ENCODE results near the gene ZNF763.
"Not testable (repeated sequence)": the region's sequence is repeated elsewhere in the genome, so short reads cannot be mapped to it uniquely, and the experiment has no call there.

The ZNF763 gene

DNA sequence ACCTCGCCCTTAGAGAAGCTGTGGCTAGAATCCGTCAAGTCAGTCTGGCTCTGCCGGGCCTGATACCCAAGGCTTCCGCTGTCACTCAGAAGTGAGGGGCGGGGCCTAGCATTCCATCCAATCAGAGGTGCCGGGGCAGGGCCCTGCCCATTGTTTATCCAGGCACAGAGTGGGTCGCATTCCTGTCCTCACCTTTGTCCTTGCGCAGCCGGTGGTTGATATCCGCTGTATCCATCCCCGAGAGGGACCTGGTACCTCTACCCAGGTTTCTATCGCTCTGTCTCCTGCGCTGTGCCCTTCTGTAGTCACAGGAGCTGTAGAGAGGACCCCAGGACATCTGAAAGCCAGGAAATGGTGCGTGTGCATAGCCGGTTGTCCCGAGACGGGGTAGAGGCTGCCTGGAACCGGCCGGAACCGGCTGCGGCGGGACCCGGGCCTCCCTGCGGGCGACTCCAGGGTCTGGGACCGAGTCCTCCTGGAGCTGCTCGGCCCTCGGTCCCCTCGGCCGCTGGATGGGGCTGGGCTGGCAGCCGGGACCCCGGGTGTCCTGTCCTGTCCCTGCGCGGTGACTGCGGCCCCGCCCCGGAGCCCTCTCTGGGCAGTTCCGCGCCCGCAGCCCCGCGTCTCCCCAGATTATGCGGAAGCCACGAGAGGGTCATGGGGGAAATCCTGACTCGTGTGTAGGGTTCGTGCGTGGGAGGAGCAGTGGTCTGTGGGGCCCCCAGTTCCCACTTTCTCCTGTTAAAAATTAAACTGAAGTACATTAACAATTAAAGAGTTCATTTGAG, at the start of gene ZNF763:
Gene ZNF763, plus strand, starts transcription at position 183 of the 788 bp plus-strand sequence. Its CDS starts 169 bp downstream, at position 352.
- peak; percentile 88 to 89 for DNase-seq

DNA sequence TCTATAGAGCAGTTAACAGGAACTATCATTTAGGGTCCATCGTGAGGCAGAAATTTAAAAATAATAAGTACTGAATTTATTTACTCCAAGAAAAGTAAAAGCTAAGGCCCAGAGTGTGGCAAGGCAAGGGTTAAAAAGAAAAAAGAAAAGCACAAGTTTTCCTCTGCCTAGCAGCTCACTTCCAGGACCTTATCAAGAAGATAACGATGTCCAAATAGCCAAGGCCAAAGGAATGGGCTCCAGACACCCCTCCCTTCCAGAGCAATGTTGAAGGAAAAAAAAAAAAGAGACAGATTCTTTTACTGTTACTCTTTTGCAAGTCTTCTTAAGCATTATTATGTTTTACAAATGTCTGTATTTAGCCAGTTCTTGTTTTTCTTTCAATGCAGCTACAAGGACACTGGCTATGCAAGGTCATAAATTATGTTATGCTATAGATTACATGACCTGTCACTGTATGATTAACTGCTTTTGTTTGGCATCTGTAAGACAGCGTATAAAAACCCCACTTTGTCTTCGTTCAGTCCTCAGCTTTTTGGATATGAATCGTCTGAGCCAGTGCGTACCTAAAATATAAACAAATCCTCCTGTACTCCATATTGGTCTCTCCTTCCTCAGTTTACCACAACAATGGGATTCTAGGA, 42.9 kb upstream of the ZNF763 start:
- DNase-seq, result no peak

DNA sequence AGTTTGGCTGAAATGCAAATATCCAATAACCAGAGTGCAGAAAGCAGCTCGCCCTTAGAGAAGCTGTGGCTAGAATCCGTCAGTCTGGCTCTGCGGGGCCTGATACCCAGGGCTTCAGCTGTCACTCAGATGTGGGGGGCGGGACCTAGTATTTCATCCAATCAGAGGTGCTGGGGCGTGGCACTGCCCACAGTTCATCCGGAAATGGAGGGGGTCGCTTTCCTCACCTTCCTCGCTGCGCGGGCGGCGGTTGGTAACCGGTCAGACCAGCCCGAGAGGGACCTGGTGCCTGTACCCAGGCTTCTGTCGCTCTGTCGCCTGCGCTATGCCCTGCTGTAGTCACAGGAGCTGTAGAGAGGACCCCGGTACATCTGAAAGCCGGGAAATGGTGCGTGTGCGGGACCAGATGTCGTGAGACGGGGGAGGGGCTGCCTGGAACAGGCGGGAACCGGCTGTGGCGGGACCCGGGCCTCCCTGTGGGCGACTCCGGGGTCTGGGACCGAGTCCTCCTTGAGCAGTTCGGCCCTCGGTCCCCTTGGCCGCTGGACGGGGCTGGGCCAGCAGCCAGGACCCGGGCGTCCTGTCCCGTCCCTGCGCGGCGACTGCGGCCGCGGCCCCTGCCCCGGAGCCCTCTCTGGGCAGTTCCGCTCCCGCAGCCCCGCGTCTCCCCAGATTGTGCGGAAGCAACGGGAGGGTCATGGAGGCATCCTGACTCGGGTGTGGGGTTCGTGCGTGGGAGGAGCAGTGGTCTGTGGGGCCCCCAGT, 39.8 kb upstream of the ZNF763 start, which contains the start of gene ZNF700:
Gene ZNF700, plus strand, starts transcription at position 222 of the 765 bp plus-strand sequence. Its CDS starts 104 bp downstream, at position 326.
- DNase-seq, result peak; percentile 95 to 96

DNA sequence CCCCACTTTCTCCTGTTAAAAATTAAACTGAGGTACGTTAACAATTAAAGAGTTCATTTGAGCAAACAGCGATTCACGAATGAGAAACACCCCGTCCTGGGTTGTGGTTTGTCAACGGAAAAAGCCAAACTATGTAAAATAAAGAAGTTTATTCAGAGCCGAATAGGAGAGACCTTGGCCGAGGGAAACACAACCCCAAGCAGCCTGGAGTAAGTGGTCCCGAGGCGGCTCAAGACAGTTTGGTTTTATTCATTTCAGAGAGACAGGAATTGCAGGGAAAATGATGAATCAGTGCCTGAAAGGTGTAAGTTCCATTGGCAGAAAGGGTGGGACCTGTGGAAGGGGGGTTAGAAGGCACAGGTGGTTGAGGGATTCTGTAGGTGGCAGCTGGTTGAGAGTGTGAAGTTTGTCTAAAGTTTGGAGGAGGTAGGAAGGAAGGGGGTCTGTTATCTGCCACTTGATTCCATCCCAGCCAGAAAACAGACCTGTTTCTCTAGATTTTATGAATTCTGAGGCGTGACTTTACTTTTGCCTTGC, 39.1 kb upstream of the ZNF763 start:
- not testable (repeated sequence) for DNase-seq

DNA sequence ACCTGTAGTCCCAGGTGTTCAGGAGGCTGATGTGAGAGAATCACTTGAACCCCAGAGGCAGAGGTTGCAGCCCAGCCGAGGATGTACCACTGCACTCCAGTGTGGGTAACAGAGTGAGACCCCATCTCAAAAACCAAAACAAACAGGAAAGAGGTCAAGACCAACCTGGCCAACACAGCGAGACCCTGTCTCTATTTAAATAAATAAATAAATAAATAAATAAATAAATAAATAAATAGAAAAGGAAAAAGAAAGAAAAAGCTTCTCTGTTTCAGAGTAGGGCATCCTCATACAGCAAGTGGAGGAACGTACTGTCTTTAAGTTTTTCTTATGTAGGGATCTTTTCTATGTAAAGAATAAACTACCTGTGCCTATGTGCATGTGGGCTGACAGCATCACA, 37.6 kb upstream of the ZNF763 start:
- no peak for DNase-seq

DNA sequence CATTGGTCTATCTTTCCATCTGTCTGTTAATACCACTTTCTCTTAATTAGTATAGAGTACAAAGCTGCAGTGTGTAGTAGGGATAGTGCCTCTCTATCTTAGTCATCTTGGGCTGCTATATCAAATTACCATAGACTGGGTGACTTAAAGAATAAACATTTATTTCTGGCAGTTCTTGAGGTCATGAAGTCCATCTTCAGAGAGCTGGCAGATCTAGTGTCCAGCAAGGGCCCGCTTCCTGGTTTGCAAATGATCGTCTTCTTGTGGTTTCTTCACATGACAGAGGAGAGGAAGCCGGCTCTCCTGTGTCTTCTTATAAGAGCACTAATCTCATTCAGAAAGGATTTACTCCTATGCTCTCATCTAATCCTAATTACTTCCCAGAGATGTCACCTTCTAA, 33.8 kb upstream of the ZNF763 start:
- no peak for DNase-seq

DNA sequence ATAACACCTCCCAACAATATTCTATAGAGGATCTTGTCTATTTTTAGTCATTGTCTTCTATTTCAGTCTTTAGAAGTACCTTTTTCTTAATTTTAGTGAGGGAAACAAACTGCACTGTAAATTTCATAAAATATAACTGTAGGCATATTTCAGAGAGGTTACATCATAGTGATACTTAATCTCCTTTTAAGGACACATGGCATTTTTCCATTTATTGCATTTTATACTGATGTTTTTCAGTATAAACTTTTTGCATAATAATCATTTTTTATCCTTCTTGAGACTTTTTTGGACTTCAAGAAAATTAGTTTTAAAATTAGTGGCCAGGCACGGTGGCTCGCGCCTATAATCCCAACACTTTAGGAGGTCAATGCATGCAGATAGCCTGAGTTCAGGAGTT, 33.3 kb upstream of the ZNF763 start:
- DNase-seq, result no peak

DNA sequence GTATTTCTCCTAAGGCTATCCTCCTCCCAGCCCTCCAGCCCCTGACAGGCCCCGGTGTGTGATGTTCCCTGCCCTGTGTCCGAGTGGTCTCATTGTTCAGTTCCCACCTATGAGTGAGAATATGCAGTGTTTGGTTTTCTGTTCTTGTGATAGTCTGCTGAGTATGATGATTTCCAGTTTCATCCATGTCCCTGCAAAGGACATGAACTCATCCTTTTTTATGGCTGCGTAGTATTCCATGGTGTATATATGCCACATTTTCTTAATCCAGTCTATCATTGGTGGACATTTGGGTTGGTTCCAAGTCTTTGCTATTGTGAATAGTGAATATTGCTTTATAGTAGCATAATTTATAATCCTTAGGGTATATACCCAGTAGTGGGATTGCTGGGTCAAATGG, 29.0 kb upstream of the ZNF763 start:
- DNase-seq, result not testable (repeated sequence)

DNA sequence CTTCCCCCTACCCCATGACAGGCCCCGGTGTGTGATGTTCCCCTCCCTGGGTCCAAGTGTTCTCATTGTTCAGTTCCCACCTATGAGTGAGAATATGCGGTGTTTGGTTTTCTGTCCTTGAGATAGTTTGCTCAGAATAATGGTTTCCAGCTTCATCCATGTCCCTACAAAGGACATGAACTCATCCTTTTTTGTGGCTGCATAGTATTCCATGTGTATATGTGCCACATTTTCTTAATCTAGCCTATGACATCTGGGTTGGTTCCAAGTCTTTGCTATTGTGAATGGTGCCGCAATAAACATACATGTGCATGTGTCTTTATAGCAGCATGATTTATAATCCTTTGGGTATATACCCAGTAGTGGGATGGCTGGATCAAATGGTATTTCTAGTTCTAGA, 26.5 kb upstream of the ZNF763 start:
- not testable (repeated sequence) for DNase-seq

DNA sequence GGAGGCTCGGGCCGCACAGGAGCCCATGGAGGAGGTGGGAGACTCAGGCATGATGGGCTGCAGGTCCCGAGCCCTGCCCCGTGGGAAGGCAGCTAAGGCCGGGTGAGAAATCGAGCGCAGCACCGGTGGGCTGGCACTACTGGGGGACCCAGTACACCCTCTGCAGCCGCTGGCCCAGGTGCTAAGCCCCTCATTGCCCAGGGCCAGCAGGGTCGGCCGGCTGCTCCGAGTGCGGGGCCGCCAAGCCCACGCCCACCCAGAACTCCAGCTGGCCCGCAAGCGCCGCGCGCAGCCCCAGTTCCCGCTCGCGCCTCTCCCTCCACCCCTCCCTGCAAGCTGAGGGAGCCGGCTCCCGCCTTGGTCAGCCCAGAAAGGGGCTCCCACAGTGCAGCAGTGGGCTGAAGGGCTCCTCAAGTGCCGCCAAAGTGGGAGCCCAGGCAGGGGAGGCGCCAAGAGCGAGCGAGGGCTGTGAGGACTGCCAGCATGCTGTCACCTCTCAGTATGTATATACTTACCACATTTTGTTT, 23.4 kb upstream of the ZNF763 start:
- DNase-seq, result not testable (repeated sequence)

DNA sequence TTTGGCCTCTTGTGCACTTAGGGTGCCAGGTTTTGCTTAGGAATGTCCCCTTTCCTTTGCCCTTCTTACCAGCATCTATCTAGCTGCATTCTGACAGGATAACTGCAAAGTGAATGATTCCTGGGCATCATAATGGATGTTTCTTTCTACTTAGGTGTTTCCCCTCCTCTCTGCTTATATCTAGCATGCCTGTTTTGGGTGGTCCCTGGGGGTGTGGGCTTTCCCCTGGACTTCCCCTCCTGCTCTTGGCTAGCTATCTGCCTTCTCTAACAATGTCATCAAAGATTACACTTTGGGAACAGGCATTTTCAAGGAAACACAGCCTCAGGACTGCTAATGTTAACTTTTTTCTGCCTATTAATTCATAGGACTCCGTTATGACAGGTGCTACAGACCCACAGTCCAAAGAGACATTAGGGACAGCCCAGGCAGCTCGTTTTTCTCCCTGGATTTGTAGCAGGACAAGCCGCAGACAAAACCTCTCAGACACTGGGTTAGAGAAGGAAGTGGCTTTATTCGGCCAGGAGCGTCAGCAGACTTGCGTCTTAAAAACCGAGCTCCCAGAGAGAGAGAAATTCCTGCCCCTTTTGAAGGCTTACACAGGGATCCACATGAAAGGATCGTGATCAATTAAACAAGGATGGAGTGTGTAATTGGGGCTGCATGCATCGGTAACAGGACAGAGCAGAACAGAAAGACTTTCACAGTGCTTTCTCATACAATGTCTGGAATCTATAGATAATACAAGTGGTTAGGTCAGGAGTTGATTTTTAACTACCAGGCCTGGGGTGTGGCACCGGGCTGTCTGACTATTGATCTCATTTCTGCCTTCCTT, 22.6 kb upstream of the ZNF763 start:
- no peak for DNase-seq

DNA sequence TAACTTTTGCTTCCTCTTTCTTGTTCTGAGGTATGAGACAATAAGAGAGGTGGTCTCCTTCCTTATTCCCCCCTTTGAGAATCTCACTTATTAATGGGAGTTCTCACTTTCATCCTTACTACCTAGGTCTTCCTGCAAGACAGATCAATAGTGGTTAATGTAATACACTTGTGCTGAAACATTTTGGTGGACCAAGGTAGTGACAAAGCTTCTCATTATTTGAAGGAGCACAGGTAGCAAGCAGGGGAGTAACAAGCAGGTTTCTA, 22.1 kb upstream of the ZNF763 start:
- no peak for DNase-seq

DNA sequence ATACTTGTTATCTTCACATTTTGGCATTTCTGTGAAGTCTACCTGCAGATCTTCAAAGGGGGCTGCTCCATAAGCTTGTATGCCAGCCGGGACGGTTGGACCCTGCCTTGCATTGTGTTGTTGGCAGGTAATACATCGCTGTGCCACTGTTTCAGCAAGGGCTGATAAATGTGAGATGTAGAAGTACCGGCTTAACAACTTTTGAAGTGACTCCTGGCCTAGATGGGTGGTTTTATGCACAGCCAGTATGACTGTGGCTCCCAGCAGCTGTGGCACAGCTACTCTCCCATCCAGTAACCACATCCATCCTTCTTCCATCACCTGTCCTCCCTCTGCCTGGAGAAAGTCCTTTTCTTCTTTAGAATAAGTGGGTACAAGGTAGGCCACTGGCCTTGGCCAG, 20.2 kb upstream of the ZNF763 start:
- DNase-seq, result no peak

DNA sequence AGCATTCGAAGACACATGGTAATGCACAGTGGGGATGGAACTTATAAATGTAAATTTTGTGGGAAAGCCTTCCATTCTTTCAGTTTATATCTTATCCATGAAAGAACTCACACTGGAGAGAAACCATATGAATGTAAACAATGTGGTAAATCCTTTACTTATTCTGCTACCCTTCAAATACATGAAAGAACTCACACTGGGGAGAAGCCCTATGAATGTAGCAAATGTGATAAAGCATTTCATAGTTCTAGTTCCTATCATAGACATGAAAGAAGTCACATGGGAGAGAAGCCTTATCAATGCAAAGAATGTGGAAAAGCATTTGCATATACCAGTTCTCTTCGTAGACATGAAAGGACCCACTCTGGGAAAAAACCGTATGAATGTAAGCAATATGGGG, 16.2 kb upstream of the ZNF763 start:
- no peak for DNase-seq

DNA sequence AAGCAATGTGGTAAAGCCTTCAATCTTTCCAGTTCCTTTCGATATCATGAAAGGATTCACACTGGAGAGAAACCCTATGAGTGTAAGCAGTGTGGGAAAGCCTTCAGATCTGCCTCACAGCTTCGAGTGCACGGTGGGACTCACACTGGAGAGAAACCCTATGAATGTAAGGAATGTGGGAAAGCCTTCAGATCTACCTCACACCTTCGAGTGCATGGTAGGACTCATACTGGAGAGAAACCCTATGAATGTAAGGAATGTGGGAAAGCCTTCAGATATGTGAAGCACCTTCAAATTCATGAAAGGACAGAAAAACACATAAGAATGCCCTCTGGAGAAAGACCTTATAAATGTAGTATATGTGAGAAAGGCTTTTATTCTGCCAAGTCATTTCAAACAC, 15.6 kb upstream of the ZNF763 start:
- no peak for DNase-seq

DNA sequence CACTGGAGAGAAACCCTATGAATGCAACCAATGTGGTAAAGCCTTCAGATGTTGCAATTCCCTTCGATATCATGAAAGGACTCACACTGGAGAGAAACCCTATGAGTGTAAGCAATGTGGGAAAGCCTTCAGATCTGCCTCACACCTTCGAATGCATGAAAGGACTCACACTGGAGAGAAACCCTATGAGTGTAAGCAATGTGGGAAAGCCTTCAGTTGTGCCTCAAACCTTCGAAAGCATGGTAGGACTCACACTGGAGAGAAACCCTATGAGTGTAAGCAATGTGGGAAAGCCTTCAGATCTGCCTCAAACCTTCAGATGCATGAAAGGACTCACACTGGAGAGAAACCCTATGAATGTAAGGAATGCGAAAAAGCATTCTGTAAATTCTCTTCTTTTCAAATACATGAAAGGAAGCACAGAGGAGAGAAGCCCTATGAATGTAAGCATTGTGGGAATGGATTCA, 15.2 kb upstream of the ZNF763 start:
- not testable (repeated sequence) for DNase-seq

DNA sequence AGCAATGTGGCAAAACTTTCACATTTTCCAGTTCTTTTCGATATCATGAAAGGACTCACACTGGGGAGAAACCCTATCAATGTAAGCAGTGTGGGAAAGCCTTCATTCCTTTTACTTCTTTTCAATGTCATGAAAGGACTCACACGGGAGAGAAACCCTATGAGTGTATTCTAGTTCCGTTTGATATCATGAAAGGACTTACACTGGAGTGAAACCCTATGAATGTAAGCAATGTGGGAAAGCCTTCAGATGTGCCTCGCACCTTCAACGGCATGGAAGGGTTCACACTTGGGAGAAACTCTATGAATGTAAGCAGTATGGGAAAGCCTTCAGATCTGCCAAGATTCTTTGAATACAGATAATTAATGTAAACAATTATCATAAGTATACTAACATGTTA, 14.5 kb upstream of the ZNF763 start:
- no peak for DNase-seq

DNA sequence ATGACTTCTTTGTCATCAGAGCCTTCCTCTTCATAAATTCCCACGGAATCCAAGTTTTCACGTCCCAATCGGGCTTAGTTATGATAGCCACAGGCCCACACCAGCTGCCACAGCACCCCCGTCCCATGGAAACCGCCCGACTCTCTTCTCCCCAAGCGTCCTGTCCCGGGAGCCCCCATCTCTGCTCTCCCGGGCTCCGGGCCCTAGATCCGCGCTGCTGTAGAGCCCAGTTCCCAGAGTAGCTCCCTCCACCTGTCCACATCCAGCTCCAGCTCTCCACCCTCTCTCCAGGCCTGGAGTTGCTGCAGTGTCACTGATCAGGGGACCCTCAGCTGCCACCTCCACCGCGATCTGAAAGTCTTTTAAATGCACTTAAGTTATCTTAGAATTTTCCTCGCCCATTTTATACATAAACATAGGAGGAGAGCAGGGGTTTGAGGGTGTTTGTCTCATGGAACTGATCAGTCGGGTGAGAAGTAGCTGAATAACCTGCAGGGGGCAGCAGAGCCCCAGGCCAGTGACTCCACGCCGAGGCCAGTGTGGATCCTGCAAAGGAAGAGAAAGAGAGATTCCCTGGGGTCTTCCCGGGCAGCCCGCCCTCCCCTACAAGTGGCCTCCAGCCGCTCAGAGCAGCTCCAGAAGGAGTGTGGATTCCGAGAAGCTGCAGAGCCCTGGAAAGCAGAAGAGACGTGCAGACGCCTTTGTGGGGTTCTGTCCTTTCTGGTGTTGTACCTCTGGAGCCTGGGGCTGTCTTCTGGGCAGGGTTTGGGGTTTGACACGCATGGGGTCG, 1.1 kb upstream of the ZNF763 start:
- DNase-seq, result peak; percentile 58 to 70

DNA sequence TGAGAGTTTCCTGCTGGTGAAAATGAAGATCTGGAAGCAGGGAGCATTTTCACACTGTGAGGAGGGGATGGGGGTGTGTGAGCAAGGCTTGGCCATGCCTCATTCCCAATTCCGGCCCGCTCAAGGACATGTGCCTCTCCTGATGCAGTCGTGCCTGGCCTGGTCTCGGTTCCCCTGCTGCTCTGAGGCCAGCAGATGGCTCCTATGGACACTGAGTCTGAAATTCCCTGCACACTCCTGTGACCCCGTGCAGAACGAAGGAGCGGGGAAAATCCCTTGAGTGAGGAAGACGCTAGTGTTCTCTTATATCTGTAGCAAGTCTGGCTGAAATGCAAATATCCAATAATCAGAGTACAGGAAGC, 363 bp upstream of the ZNF763 start:
- DNase-seq, result no peak

DNA sequence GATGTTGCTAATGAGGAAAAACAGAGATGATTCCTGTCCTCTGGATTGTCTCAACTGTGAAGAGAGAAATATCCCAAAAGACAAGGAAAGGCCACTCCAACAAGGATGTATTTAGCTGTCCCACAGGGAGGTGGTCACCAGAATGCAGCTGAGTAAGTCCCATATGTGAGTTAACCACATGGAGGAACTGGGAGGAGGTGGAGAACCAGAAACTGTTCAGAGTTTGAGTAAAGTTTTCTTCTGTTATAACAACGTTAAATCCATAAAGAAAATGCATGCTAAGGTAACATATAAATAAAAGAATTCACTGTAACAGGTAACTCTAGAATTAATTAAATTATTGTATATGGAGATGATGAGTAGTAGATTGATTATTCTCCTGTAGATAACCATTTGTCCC, 5.3 kb downstream of the ZNF763 start:
- DNase-seq, result no peak

DNA sequence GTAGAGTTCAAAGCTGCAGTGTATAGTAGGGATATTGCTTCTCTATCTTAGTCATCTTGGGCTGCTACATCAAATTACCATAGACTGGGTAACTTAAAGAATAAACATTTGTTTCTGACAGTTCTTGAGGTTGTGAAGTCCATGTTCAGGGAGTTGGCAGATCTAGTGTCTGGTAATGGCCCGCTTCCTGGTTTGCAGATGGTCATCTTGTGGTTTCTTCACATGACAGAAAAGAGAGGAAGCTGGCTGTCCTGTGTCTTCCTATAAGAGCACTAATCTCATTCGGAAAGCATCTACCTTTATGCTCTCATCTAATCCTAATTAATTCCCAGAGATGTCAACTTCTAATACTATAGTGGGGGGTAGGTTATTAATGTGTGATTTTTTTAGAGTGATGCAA, 6.2 kb downstream of the ZNF763 start:
- DNase-seq, result no peak

All from Kasumi-1 (cell line).